ENCODE measurements around the gene SCD. TPM values are rescaled to one million over a fixed set of nuclear protein-coding genes. Genes with fewer than 3 reads are reported as not detected.

SCD gene
- total and polyA plus RNA-seq, 2 experiments from 2014 or later, result 19.5 TPM

GRCh38 chr10:100348389-100348927 is 1.4 kb downstream of the SCD start:
- Histone ChIP-seq H3K4me3 (peak overlapping the region; percentile 91), H3K27me3 (replicated peaks; ENCODE audit: insufficient read depth) (no peaks in the 10 kb centered on the region), H3K4me2 (ENCODE audit: unreplicated experiment) (peak overlapping the region; percentile 20), H2AFZ (no peak overlapping the region), H3K79me2 (ENCODE audit: insufficient read depth) (0 out of 2 replicates have a peak, but pooled peaks cover 14% of the 10 kb centered on the region), H3K9ac (no peak overlapping the region), H3K27ac (no peak overlapping the region), H3F3A (ENCODE audit: insufficient read depth) (no peaks in the 10 kb centered on the region), H3K9me3 (ENCODE audit: low read depth) (no peaks in the 10 kb centered on the region), H3K9me2 (ENCODE audit: insufficient read depth) (no peaks in the 10 kb centered on the region), H3K36me3 (ENCODE audit: low read depth) (0 out of 2 replicates have a peak, but pooled peaks cover 4% of the 10 kb centered on the region), H3K4me1 (ENCODE audit: insufficient read depth) (peaks cover 7% of the 10 kb centered on the region; the same call in 1 of the 2 replicates), H4K20me1 (ENCODE audit: insufficient read depth) (no peaks in the 10 kb centered on the region)
- no peak for DNase-seq
- 83% methylated on average over 3 of the region's 3 CpGs for WGBS, 2 experiments (ENCODE audit: low coverage in 1 of 2, low lambda C conversion rate in 2 of 2, missing lambda C conversion rate in 2 of 2)
- TF ChIP-seq EZH2 (IDR thresholded peaks at IDR 0.05; ENCODE audit: insufficient read depth, poor library complexity, severe bottlenecking), result no peak
- no peak for TF ChIP-seq EZH2phosphoT487 (IDR thresholded peaks at IDR 0.05; ENCODE audit: insufficient read depth, low read depth)
- in situ Hi-C loops (cut with MboI), result loop anchor here (10.0 to 25.0 kb wide), 2 partner anchors 166 to 539 kb away; partner anchors contain the start of gene SEC31B

- 0 out of 2 replicates have a peak, but pooled peaks cover 14% of the 10 kb centered on the region for H3K79me2 ChIP-seq (ENCODE audit: insufficient read depth)
- H3K9ac ChIP-seq, result no peak overlapping the region
- in situ Hi-C loops (cut with MboI), result loop anchor here (10.0 to 25.0 kb wide), 2 partner anchors 166 to 538 kb away; partner anchors contain the start of gene SEC31B
- WGBS, 2 experiments (ENCODE audit: low coverage in 1 of 2, low lambda C conversion rate in 2 of 2, missing lambda C conversion rate in 2 of 2), result 77% methylated on average over 5 of the region's 5 CpGs
- no peaks in the 10 kb centered on the region for H3K9me3 ChIP-seq (ENCODE audit: low read depth)
- H3K4me2 ChIP-seq (ENCODE audit: unreplicated experiment), result no peak overlapping the region
- H4K20me1 ChIP-seq (ENCODE audit: insufficient read depth), result no peaks in the 10 kb centered on the region
- no peak for DNase-seq
- no peaks in the 10 kb centered on the region for H3K9me2 ChIP-seq (ENCODE audit: insufficient read depth)
- H3K27me3 ChIP-seq (replicated peaks; ENCODE audit: insufficient read depth), result no peaks in the 10 kb centered on the region
- no peak overlapping the region for H3K27ac ChIP-seq
- H3K4me1 ChIP-seq (ENCODE audit: insufficient read depth), result peaks cover 7% of the 10 kb centered on the region; the same call in 1 of the 2 replicates
- H3K4me3 ChIP-seq, result no peak overlapping the region
- H2AFZ ChIP-seq, result no peak overlapping the region
- no peaks in the 10 kb centered on the region for H3F3A ChIP-seq (ENCODE audit: insufficient read depth)
- TF ChIP-seq EZH2 (IDR thresholded peaks at IDR 0.05; ENCODE audit: insufficient read depth, poor library complexity, severe bottlenecking), result no peak
- no peak for TF ChIP-seq EZH2phosphoT487 (IDR thresholded peaks at IDR 0.05; ENCODE audit: insufficient read depth, low read depth)
- 0 out of 2 replicates have a peak, but pooled peaks cover 4% of the 10 kb centered on the region for H3K36me3 ChIP-seq (ENCODE audit: low read depth)
Measured at GRCh38 chr10:100349087-100349486, 2.1 kb downstream of the SCD start.

GRCh38 chr10:100349672-100350071 is 2.6 kb downstream of the SCD start:
- H3K9me3 ChIP-seq (ENCODE audit: low read depth), result no peaks in the 10 kb centered on the region
- peaks cover 4% of the 10 kb centered on the region; the same call in 1 of the 2 replicates for H3K36me3 ChIP-seq (ENCODE audit: low read depth)
- H3K27me3 ChIP-seq (replicated peaks; ENCODE audit: insufficient read depth), result no peaks in the 10 kb centered on the region
- peaks cover 7% of the 10 kb centered on the region; the same call in 1 of the 2 replicates for H3K4me1 ChIP-seq (ENCODE audit: insufficient read depth)
- H4K20me1 ChIP-seq (ENCODE audit: insufficient read depth), result no peaks in the 10 kb centered on the region
- H3K9ac ChIP-seq, result no peak overlapping the region
- no peaks in the 10 kb centered on the region for H3F3A ChIP-seq (ENCODE audit: insufficient read depth)
- TF ChIP-seq EZH2phosphoT487 (IDR thresholded peaks at IDR 0.05; ENCODE audit: insufficient read depth, low read depth), result no peak
- no peak for TF ChIP-seq EZH2 (IDR thresholded peaks at IDR 0.05; ENCODE audit: insufficient read depth, poor library complexity, severe bottlenecking)
- no peak overlapping the region for H3K27ac ChIP-seq
- in situ Hi-C loops (cut with MboI), result loop anchor here (10.0 to 25.0 kb wide), 2 partner anchors 165 to 538 kb away; partner anchors contain the start of gene SEC31B
- no peak overlapping the region for H3K4me3 ChIP-seq
- no peak overlapping the region for H2AFZ ChIP-seq
- no peak for DNase-seq
- H3K79me2 ChIP-seq (ENCODE audit: insufficient read depth), result 0 out of 2 replicates have a peak, but pooled peaks cover 14% of the 10 kb centered on the region
- no peak overlapping the region for H3K4me2 ChIP-seq (ENCODE audit: unreplicated experiment)
- no peaks in the 10 kb centered on the region for H3K9me2 ChIP-seq (ENCODE audit: insufficient read depth)
- 98 to 99% methylated on average over 3 of the region's 3 CpGs for WGBS, 2 experiments (ENCODE audit: low coverage in 1 of 2, low lambda C conversion rate in 2 of 2, missing lambda C conversion rate in 2 of 2)

- in situ Hi-C loops (cut with MboI), result no loop called here
- Histone ChIP-seq H3K9me2 (ENCODE audit: insufficient read depth) (no peaks in the 10 kb centered on the region), H3K27ac (no peak overlapping the region), H3K4me3 (no peak overlapping the region), H3K9me3 (ENCODE audit: low read depth) (no peaks in the 10 kb centered on the region), H3K36me3 (ENCODE audit: low read depth) (peaks cover 7% of the 10 kb centered on the region; the same call in 1 of the 2 replicates), H3K27me3 (replicated peaks; ENCODE audit: insufficient read depth) (no peaks in the 10 kb centered on the region), H3K4me2 (ENCODE audit: unreplicated experiment) (no peak overlapping the region), H3F3A (ENCODE audit: insufficient read depth) (no peaks in the 10 kb centered on the region), H3K4me1 (ENCODE audit: insufficient read depth) (no peaks in the 10 kb centered on the region; the same call in 1 of the 2 replicates), H3K9ac (no peak overlapping the region), H4K20me1 (ENCODE audit: insufficient read depth) (no peaks in the 10 kb centered on the region), H3K79me2 (ENCODE audit: insufficient read depth) (0 out of 2 replicates have a peak, but pooled peaks cover 14% of the 10 kb centered on the region), H2AFZ (no peak overlapping the region)
- no peak for TF ChIP-seq EZH2phosphoT487 (IDR thresholded peaks at IDR 0.05; ENCODE audit: insufficient read depth, low read depth)
- TF ChIP-seq EZH2 (IDR thresholded peaks at IDR 0.05; ENCODE audit: insufficient read depth, poor library complexity, severe bottlenecking), result no peak
- DNase-seq, result no peak
- 89% methylated on average over 5 of the region's 5 CpGs for WGBS, 2 experiments (ENCODE audit: low coverage in 1 of 2, low lambda C conversion rate in 2 of 2, missing lambda C conversion rate in 2 of 2)
Measured at GRCh38 chr10:100350914-100351485, 4.0 kb downstream of the SCD start.
